CD4-positive, alpha-beta T cell treated with Interleukin-15 for 1 hour (primary cell): ENCODE data around the gene USP8.

Experiments
- DNase-seq: peaks from one replicate; pipeline ENCODE4 v3.0.0-alpha.2; 2020

Gene USP8

DNA sequence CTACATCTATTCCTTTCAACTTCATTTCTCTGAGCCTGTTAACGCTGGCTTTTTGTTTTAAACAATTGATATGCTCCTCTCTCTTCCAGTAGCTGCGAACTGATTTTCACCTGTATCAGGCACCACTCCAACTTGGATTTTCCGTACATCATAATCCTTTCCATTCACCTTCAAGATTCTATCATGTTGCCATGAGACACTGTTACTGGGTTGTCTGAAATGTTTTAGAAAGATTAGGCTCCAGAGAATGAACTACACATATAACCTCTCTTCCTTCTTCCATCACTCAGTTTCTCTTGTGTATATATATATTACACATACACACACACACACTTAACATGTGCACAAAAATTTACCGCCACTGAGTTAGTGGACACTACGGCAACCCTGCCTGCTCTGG, 122.4 kb downstream of the USP8 start, which contains the start of gene USP50:
Gene USP50 (minus strand): TSS at position 101 of the 400 bp plus-strand sequence. CDS start 141 bp downstream, outside the sequence.
- DNase-seq, result no peak

DNA sequence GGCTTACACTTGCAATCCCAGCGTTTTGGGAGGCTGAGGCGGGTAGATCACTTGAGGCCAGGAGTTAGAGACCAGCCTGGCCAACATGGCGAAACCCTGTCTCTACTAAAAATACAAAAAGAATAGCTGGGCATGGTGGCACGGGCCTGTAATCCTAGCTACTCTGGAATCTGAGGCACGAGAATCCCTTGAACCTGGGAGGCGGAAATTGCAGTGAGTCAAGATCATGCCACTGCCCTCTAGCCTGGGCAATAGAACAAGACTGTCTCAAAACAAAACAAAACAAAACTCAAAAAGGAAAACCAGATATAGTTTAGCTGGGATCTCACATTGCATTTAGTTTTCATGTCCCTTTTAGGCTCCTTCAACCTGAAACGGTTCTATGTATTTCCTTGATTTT, 125.1 kb downstream of the USP8 start:
- DNase-seq, result no peak

DNA sequence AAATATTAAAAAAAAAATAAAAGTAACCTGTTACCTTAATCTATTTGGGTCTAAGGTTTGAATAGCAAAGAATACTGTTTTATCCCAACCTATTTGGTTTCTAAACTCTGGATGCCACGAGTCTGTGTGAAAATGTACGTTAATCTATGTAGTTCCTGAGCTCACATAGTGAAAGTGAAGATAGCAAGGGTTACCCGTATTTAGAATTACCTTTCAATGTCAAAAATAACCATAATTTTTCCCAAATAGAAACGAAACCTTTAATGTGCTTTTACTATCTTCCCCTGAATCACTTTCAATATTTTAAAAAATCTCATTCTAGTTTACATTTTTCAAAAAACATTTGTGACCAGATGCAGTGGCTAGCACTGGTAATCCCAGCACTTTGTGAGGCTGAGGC, 128.0 kb downstream of the USP8 start:
- DNase-seq, result no peak

DNA sequence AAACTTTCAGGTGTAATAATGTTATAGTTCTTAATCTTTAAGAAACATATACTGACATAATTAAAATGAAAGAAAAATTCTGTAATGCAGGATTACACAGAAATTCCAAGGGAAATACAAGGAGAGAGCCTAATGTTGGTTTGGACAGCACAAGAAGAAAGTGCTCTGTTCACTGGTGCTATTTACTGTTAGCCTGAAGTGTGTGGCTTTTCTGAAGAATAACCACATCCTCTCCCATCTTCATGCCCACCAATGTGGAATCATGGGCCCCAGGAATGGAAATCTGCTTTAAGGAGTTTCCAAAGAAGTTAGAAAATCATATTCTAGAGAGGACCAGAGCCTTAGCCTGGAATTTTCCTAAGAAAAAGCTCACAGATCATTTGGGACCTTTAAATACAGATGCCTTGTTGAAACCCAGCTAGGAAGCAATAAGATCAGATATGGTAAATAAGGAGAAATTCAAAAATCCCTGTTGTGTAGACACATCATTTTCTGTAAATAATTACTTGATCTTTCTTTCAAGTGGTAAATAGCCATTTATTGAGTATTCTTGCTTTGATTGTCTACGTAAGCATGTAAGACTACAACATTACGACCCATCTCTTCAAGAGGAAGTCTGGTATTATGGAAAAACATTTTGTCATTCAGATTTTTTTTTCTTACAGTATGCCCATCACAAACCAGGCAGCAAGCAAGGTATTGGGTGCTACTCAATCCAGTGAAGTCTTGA, 132.6 kb downstream of the USP8 start:
- no peak for DNase-seq

DNA sequence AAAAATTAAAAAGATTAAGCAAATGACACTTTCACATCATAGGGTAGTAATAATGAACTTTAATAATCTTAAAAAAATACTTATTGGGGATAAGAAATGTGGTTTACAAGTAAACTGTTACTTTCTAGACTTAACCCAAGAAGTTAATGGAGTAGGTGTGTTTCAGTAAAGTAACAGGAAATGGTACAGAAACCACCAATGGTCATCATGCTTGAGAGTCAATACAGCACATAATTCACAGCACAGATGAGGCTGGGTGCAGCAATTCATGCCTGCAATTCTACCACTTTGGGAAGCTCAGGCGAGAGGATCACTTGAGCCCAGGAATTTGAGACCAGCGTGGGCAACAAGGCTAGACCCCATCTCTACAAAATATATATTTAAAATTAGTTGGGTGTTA, 133.8 kb downstream of the USP8 start:
- no peak for DNase-seq

DNA sequence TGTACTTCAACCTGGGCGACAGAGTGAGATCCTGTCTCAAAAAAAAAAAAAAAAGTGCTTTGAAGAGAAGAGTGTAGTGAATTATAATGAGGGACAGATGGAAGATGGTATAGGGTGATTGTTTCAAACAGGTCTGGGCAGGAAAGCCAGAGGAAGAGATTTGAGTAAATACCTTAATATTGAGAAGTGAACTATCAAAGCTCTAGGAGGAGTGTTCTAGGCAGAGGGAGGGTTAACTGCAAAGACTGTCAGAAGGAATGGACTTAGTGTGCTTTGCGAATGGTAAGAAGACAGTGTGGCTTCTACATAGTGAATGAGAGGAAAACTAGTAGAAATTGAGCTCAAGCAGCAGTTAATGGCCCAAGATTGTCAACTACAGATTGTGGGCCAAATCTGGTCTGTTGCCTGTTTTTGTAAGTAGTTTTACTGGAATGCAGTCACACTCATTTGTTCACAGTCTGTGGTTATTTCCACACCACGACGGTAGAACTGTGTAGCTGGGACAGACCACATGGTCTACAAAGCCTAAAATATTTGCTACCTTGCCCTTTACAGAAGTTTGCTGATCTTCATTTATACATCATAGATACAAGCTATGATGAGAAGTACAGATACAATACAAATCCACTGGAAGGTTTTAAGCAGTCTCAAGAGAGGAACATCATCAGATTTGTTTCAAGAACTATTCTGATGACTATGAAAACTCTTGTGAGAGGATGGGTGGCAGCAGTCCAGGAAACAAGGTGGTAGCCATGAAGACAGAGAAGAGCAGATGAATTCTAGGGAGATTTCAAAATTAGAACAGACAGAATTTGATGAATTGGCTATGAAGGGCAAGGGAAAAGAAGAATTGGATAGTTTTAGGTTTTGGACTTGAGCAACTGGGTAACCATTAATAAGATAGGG, 138.8 kb downstream of the USP8 start:
- no peak for DNase-seq

DNA sequence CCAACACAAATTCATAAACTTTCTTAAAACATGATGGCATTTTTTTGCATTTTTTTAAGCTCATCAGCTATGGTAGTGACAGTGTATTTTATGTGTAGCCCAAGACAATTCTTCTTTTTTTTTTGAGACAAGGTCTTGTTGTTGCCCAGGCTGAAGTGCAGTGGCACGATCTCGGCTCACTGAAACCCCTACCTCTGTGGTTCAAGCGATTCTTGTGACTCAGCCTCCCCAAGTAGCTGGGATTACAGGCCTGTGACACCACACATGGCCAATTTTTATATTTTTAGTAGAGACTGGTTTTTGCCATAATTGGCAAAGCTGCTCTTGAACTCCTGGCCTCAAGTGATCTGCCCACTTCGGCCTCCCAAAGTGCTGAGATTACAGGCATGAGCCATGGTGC, 139.6 kb downstream of the USP8 start:
- DNase-seq, result no peak
